Pons (tissue), 1 donor: ENCODE measurements around the gene PRSS22.
A peak's percentile ranks its signal among the peaks of the same experiment; 100 is the strongest.

Experiments
- DNase-seq: peaks from one replicate; pipeline ENCODE4 v3.0.0-alpha.2; 2016; ENCODE audit warnings: low spot score

PRSS22 gene

GRCh38 chr16:2852731-2853507 is 5.1 kb downstream of the PRSS22 start:
- no peak for DNase-seq

GRCh38 chr16:2852003-2852730 is 5.8 kb downstream of the PRSS22 start:
- DNase-seq: no peak

GRCh38 chr16:2848933-2849725 is 8.8 kb downstream of the PRSS22 start:
- no peak for DNase-seq

DNA sequence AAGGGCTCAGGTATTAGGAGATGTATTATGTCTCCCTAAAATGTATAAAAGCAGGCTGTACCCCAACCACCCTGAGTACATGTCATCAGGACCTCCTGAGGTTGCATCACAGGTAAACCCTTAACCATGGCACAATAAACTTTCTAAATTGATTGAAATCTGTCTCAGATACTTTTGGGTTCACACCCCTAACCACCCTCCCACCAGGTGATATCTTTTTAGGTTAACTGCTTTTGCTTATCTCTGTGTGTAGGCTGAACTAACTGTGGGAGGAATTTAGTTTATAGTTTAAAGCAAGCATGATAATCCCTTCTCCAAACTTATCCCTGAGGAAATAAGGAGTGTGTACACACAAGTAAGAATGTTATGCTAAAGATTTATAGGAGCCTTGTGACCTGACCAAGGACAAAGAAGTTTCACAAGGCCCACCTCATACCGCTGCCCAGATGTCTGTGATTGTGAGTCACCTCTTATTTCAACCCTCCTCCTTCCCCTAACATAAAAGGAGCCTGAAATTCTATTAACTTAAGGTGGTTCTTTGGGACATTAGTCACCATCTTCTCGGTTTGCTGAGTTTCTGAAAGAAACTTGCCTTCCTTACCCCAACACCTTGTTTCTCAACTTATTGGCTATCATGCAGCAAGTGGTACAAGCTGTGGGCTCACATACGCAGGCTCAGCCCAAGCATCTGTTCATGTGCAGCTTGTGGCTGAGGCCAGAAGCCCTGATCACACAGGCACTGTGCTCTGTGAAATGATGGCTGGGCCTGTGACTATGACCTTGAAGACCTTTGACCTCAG is 11.3 kb downstream of the PRSS22 start:
- no peak for DNase-seq

GRCh38 chr16:2845116-2845515 is 12.9 kb downstream of the PRSS22 start:
- DNase-seq: no peak

GRCh38 chr16:2843526-2843925 is 14.4 kb downstream of the PRSS22 start:
- DNase-seq: no peak

DNA sequence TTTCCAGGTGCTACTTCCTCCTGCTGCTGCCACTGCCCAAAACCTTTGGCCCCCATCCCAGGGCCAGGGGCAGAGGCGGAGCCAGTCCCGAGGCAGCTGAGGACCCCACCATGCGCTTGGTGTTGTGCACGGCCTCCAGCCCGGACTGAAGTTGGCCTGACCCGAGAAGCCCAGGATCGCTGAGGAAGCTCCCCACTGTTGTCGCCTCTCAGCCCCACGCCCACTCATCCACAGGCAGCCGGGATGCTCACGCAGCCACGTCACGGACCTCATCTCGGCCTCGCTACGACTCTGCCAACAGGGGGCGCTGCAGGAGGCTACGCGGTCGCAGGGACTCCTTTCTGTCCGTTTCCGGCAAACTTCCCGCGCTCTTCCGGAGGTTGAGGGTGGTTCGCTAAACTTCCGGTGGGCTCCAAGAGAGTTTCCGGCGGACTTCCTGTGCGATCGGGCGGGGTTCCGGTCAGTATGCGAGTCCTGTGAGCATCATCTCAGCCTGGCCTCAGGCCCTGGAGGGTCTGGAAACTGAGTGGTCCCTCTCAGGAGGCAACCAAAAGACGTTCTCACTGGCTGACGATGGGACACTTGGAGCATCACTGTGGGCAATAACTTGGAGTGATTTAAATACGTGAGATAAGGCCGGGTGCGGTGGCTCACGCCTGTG is 15.5 kb downstream of the PRSS22 start:
- DNase-seq: peak; percentile 28

- DNase-seq: no peak
These were observed 16.2 kb downstream of the PRSS22 start for GRCh38 chr16:2841606-2842339.

DNA sequence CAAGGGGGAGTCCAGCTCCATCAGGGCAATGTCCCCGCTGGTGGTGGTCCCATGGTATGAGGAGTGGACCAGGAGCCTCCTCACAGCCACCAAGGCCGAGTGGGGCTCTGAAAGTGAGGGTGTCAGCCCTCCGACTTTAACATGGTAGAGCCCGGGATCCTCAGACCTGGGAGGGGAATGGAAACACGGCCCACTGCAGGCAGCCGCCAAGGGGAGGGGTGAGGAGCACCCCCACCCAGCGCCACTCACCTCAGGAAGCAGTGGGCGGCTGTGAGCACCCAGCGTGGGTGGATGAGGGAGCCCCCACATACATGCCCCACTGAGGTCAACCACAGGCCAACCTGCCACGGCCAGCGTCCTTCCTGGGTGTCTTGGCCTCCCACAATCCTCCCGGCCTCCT is 17.1 kb downstream of the PRSS22 start:
- DNase-seq: no peak

DNA sequence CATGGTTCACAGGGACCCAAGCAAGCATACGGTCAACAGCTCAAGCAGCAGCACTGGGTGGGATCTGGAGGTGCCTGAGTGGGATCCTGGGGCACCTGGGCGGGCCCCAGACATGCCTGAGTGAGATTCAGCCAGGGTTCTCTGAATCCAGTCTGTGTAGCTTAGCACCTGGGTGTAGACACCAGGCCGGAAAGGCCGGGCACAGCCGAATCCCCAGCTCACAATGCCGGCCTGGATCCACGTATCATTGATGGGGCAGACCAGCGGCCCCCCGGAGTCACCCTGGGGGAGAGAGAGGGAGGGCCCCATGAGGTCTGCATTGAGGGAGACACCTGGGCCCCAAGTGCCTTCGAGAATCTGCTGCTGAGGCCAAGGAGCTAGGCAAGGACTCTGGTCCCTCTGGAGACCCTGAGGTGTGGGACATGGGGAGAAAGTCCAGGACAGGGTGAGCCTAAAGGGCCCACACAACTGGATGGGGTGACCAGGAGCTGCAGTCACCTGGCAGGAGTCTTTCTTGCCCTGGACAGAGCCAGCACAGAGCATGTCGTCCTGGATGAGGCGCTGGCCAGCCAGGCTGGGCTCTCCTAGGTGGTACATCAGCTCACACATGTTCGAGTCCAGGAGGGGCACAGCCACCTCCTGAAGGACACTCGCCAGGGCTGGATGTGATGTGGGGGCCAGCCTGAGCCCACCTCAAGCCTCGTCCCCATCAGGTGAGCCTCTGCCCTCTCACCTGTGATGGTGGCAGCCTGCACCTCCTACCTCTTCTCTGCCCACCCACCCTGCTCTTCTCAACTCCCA is 18.1 kb downstream of the PRSS22 start:
- no peak for DNase-seq

DNA sequence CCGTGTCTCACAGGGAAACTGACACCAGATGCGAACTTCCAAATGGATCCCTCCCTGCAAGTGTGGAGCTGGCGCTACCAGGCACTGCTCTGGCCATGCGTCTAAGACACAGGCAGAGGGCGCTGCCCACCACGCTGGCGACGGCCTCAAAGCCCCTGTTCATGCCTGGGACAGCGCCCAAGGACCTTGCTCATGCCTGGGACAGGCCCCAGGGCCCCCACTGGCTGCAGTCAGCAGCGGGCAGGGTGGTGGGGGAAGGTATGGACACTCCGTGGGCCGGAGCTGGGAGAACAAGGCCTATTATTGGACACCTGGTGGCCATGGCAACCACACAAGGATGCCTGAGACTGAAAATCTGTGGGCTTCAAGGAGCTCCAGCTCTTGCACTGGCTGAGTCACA is 19.0 kb downstream of the PRSS22 start:
- peak; percentile 66 for DNase-seq

DNA sequence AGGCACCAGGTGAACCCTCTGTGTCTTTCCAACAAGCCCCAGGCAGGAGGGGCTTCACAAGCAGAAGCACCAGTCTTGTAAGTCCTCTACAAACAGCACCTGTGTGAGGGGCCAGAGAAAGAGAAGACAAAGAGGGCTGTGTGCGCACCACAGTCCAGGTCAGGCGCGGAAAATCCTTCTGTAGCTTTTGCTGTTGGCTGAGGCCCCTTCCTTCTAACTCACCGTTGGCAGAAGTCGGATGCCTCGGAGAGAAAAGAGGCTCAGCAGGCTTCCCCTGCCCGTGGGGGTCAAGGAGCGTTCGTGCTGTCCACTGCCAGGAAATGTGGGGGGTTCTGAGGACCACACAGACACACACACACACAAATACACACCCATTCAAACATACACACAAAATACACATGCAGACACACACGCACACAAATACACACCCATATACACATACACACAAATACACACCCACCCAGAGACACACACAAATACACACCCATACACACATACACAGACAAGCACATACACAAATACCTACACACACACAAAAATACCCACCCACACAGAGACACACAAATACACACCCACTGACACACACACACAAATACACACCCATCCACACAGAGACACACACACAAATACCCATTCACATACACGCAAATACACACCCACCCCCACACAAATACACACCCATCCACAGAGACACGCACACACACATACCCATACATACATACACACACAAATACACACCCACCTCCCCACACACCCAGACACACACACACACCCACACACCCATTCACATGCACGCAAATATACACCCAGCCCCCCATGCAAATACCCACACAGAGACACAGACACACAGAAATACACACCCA is 21.1 kb downstream of the PRSS22 start:
- DNase-seq: no peak

DNA sequence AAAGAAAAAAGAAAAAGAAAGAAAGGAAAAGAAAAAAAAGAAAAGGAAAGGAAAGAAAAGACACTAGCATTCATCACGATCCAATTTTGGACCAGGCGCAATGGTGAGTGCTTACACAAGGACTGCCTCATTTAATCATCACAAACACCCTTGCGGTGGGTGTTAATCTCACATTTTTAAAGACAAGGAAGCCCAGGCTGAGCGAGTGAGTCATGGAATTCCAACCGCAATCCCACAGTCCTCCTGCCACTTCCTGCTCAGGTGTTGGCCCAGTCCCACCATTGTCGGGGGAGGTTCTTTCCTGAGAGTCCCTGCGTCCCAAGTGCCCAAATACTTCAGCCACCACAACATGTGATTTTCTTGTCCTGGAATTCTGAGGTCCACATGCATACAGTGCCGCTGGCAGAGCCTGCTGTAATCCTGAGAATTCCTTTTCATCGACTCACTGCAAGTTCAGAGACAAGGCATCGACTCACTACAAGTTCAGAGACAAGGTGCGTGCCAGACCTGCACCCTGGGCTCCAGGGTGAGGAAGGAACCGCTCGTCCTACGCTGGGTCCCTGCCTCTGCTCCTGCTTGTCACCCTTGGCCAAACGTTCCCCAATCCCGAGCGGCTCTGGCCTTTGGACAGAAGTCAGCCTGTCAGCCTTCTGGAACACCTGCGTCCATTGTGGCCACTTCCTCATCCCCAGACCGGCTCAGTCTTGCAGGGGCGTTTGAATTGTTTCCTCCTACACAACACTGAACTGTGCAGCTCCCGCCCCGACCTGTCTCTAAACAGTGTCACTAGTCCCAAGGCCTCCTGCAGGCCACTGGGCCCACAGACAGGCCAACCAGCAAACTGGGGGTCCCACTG is 22.1 kb downstream of the PRSS22 start:
- DNase-seq: no peak

DNA sequence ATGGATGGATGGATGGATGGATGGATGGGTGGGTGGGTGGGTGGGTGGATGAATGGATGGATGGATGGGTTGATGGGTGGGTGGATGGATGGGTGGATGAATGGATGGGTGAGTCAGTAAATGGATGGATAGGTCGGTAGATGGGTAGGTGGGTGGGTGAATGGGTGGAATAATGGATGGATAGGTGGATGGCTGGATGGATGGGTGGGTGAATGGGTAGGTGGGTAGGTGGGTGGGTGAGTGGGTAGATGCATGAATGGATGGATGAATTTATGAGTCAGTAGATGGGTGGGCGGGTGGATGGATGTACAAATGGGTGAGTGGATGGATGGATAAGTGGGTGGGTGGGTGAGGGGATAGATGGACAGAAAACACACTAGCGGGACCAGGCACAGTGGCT is 23.0 kb downstream of the PRSS22 start:
- no peak for DNase-seq

GRCh38 chr16:2833776-2834175 is 24.2 kb downstream of the PRSS22 start:
- no peak for DNase-seq

DNA sequence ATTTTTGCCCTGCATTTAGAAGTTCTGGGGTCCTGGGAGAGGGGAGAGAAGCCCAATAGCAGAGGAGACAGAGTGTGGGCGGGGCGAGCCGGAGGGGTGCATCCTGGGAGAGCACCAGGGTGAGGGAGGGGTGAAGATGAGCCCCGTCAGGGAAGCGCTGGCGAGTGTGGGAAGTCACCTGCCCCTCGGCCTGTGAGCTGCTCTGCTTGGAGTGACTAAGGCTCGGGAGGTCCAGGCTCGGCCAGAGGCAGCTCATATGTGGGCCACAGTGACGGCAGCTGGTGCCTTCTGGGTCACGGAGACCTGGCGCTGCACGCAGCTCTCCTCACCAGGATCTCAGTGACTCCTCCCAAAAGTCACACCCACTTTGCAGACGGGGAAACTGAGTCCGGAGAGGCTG is 26.8 kb downstream of the PRSS22 start:
- no peak for DNase-seq

- no peak for DNase-seq
These were observed 27.6 kb downstream of the PRSS22 start for GRCh38 chr16:2830355-2830695.
